Naive thymus-derived CD4-positive, alpha-beta T cell (primary cell): Measurements from ENCODE around the gene UGT1A4. TPM values are rescaled to one million over a fixed set of nuclear protein-coding genes. Genes with fewer than 3 reads are reported as not detected.

Experiments used
- ATAC-seq: fragments of 150-1000 bp; cut with Tn5 transposase; 2 replicates; pipeline ENCODE4 v1.10.0; 2021; ENCODE audit warnings: mild to moderate bottlenecking, moderate library complexity
- CTCF ChIA-PET: fragments of 350-600 bp; sonication (Branson Sonifier 250); formaldehyde crosslinking; loops from one replicate; lab custom pipeline; 2021; ENCODE audit warnings: antibody characterized with exemption; lab: Charles Lee
- POLR2A ChIA-PET: fragments of 350-600 bp; sonication (Branson Sonifier 250); formaldehyde crosslinking; loops from one replicate; lab custom pipeline; 2021; ENCODE audit warnings: antibody characterized with exemption, inconsistent platforms; lab: Charles Lee
- DNase-seq, 9 donors: peaks; one replicate each; pipeline versions ENCODE4 v3.0.0 to v3.0.0-alpha.2; 2020 to 2022; ENCODE audit warnings: mixed read lengths in 1 of 9
- H3K27ac ChIP-seq: one replicate; pipeline ENCODE4 v1.7.0; 2013; ENCODE audit warnings: mild to moderate bottlenecking, low read depth, low read length, moderate library complexity
- H3K27me3 ChIP-seq, 2 donors: one replicate each; pipeline ENCODE4 v1.7.0; 2013; ENCODE audit warnings: low read length in 2 of 2, mild to moderate bottlenecking in 2 of 2, moderate library complexity in 2 of 2; ENCODE audit not compliant: control insufficient read depth in 2 of 2, insufficient read depth in 2 of 2
- H3K36me3 ChIP-seq, 3 experiments: 1 replicate in 2 of 3; 2 replicates in 1 of 3; pipeline ENCODE4 v1.7.0; 2013; ENCODE audit warnings: low read length in 3 of 3, mild to moderate bottlenecking in 3 of 3, moderate library complexity in 1 of 3; ENCODE audit not compliant: insufficient read depth in 3 of 3, control insufficient read depth in 2 of 3
- H3K4me1 ChIP-seq, 2 donors: one replicate each; pipeline ENCODE4 v1.7.0; 2013; ENCODE audit warnings: low read length in 2 of 2, mild to moderate bottlenecking in 2 of 2, moderate library complexity in 1 of 2; ENCODE audit not compliant: control insufficient read depth in 2 of 2, insufficient read depth in 2 of 2
- H3K4me3 ChIP-seq: 2 replicates; pipeline ENCODE4 v1.7.0; 2013; ENCODE audit warnings: mild to moderate bottlenecking, low read length
- H3K9me3 ChIP-seq, 3 experiments: 1 replicate in 2 of 3; 2 replicates in 1 of 3; pipeline ENCODE4 v1.7.0; 2013; ENCODE audit warnings: low read length in 3 of 3; ENCODE audit not compliant: control insufficient read depth in 2 of 3
- H3K27ac Mint-ChIP-seq, 9 donors: one replicate each; pipeline ENCODE4 v1.8.0; 2020 to 2022; ENCODE audit warnings: mixed read lengths in 9 of 9, mild to moderate bottlenecking in 8 of 9, moderate library complexity in 5 of 9, inconsistent platforms in 2 of 9
- H3K27me3 Mint-ChIP-seq, 5 donors: one replicate each; pipeline ENCODE4 v1.8.0; 2021 to 2022; ENCODE audit warnings: mixed read lengths in 5 of 5, mild to moderate bottlenecking in 1 of 5
- H3K36me3 Mint-ChIP-seq, 5 donors: one replicate each; pipeline ENCODE4 v1.8.0; 2020 to 2022; ENCODE audit warnings: mixed read lengths in 5 of 5, mild to moderate bottlenecking in 3 of 5, inconsistent platforms in 1 of 5
- H3K4me1 Mint-ChIP-seq, 7 donors: one replicate each; pipeline ENCODE4 v1.8.0; 2020 to 2022; ENCODE audit warnings: mixed read lengths in 7 of 7, mild to moderate bottlenecking in 3 of 7, inconsistent platforms in 1 of 7
- H3K4me3 Mint-ChIP-seq, 10 donors: one replicate each; pipeline ENCODE4 v1.8.0; 2020 to 2022; ENCODE audit warnings: mild to moderate bottlenecking in 10 of 10, mixed read lengths in 10 of 10, moderate library complexity in 6 of 10, inconsistent platforms in 2 of 10
- H3K9me3 Mint-ChIP-seq, 11 donors: one replicate each; pipeline ENCODE4 v1.8.0; 2020 to 2022; ENCODE audit warnings: mixed read lengths in 11 of 11, mild to moderate bottlenecking in 4 of 11, inconsistent platforms in 1 of 11, moderate library complexity in 1 of 11
- intact Hi-C, 2 donors: fragments of 100-400 bp; cut with micrococcal nuclease; formaldehyde crosslinking; loops; one replicate each; pipeline ENCODE4 v1.15.1; 2023
- polyA plus RNA-seq, 2 donors: library from polyadenylated mRNA; unstranded; fragments of 300-500 nt; fragmentation: Illumina TruSeq; gene quantifications; one replicate each; pipeline ENCODE4 v1.2.3, GENCODE V29; 2021
- total RNA-seq, 6 experiments: library from RNA in 5 of 6; stranded (reverse) in 5 of 6; gene quantifications; 1 replicate in 5 of 6; 2 replicates in 1 of 6; pipeline ENCODE4 v1.2.3 and lab custom pipeline; 2021 to 2026

Gene UGT1A4
- total and polyA plus RNA-seq, 7 experiments from 2014 or later: not detected

GRCh38 chr2:233676046-233676445 is 42.5 kb upstream of the UGT1A4 start:
- H3K27ac Mint-ChIP-seq: no peak overlapping the region

GRCh38 chr2:233679196-233679595 is 39.3 kb upstream of the UGT1A4 start:
- Histone ChIP-seq H3K4me1 (no peaks in the 10 kb centered on the region), H3K36me3 (no peaks in the 10 kb centered on the region), H3K9me3 (no peaks in the 10 kb centered on the region), H3K27me3 (no peaks in the 10 kb centered on the region), H3K4me3 (no peak overlapping the region), H3K27ac (no peak overlapping the region)
- H3K27ac Mint-ChIP-seq: no peak overlapping the region
- DNase-seq: no peak
- no peaks in the 10 kb centered on the region for H3K4me1 Mint-ChIP-seq
- ChIA-PET CTCF (no interaction called here), POLR2A (no interaction called here)
- H3K36me3 Mint-ChIP-seq: no peaks in the 10 kb centered on the region
- peaks cover 0 to 1% (median 0%) of the 10 kb centered on the region in 11 donors for H3K9me3 Mint-ChIP-seq
- intact Hi-C loops: no loop called here
- no peak for ATAC-seq
- no peak overlapping the region for H3K4me3 Mint-ChIP-seq
- H3K27me3 Mint-ChIP-seq: peaks cover 9 to 31% (median 19%) of the 10 kb centered on the region in 5 donors

More at GRCh38 chr2:233676046-233676445, 42.5 kb upstream of the UGT1A4 start:
- peaks cover 0 to 2% (median 0%) of the 10 kb centered on the region in 11 donors for H3K9me3 Mint-ChIP-seq
- Histone ChIP-seq H3K27ac (no peak overlapping the region), H3K4me1 (no peaks in the 10 kb centered on the region), H3K36me3 (no peaks in the 10 kb centered on the region), H3K4me3 (no peak overlapping the region), H3K27me3 (no peaks in the 10 kb centered on the region), H3K9me3 (no peaks in the 10 kb centered on the region)
- CTCF ChIA-PET: no interaction called here
- no peaks in the 10 kb centered on the region for H3K4me1 Mint-ChIP-seq
- POLR2A ChIA-PET: no interaction called here
- intact Hi-C loops: no loop called here
- ATAC-seq (no peak), DNase-seq (no peak)
- peaks cover 20 to 50% (median 28%) of the 10 kb centered on the region in 5 donors for H3K27me3 Mint-ChIP-seq
- no peak overlapping the region for H3K4me3 Mint-ChIP-seq
- H3K36me3 Mint-ChIP-seq: no peaks in the 10 kb centered on the region

GRCh38 chr2:233680361-233681045 is 38.0 kb upstream of the UGT1A4 start:
- Mint-ChIP-seq H3K27ac (no peak overlapping the region), H3K36me3 (no peaks in the 10 kb centered on the region), H3K4me1 (no peaks in the 10 kb centered on the region), H3K4me3 (no peak overlapping the region), H3K27me3 (peaks cover 9 to 31% (median 22%) of the 10 kb centered on the region in 5 donors), H3K9me3 (peaks cover 0 to 1% (median 0%) of the 10 kb centered on the region in 11 donors)
- ChIA-PET POLR2A (interaction anchor here (0.7 kb wide), 1 partner anchor 9 kb away, joined by 3 read pairs; the partner anchor contains the start of gene UGT1A9), CTCF (no interaction called here)
- Histone ChIP-seq H3K4me1 (no peaks in the 10 kb centered on the region), H3K4me3 (no peak overlapping the region), H3K27ac (no peak overlapping the region), H3K27me3 (no peaks in the 10 kb centered on the region), H3K9me3 (no peaks in the 10 kb centered on the region), H3K36me3 (no peaks in the 10 kb centered on the region)
- ATAC-seq (no peak), DNase-seq (no peak)
- intact Hi-C loops: no loop called here

GRCh38 chr2:233681521-233682099 is 36.9 kb upstream of the UGT1A4 start, which contains the start of gene UGT1A7:
UGT1A7 (plus strand) TSS chr2:233681901; CDS start chr2:233681938, 37 bp downstream.
- H3K4me3 Mint-ChIP-seq: no peak within 1 kb of the TSS
- H3K9me3 ChIP-seq: no peaks in the 10 kb centered on the region
- H3K27me3 Mint-ChIP-seq: peaks cover 11 to 26% (median 19%) of the 10 kb centered on the region in 5 donors
- intact Hi-C loops: no loop called here
- ATAC-seq (no peak), DNase-seq (no peak)
- no peaks in the 10 kb centered on the region for H3K9me3 Mint-ChIP-seq
- H3K4me3 ChIP-seq: no peak within 1 kb of the TSS
- H3K36me3 Mint-ChIP-seq: no peaks in the 10 kb centered on the region
- H3K27ac Mint-ChIP-seq: no peak within 1 kb of the TSS
- H3K27me3 ChIP-seq: no peaks in the 10 kb centered on the region
- no peaks in the 10 kb centered on the region for H3K4me1 ChIP-seq
- no peak within 1 kb of the TSS for H3K27ac ChIP-seq
- no peaks in the 10 kb centered on the region for H3K36me3 ChIP-seq
- H3K4me1 Mint-ChIP-seq: no peaks in the 10 kb centered on the region
- ChIA-PET CTCF (no interaction called here), POLR2A (no interaction called here)

GRCh38 chr2:233684640-233685039 is 33.9 kb upstream of the UGT1A4 start:
- H3K27me3 ChIP-seq: no peaks in the 10 kb centered on the region
- DNase-seq: no peak
- H3K27ac ChIP-seq: no peak overlapping the region
- Mint-ChIP-seq H3K4me1 (no peaks in the 10 kb centered on the region), H3K27me3 (peaks cover 6 to 20% (median 9%) of the 10 kb centered on the region in 5 donors), H3K9me3 (peaks cover 0 to 2% (median 0%) of the 10 kb centered on the region in 11 donors), H3K27ac (no peak overlapping the region), H3K4me3 (no peak overlapping the region), H3K36me3 (peaks cover 0 to 4% (median 0%) of the 10 kb centered on the region in 5 donors)
- ChIA-PET POLR2A (no interaction called here), CTCF (interaction anchor here (0.6 kb wide), 1 partner anchor 48 kb away, joined by 6 read pairs; no protein-coding TSS in a partner anchor)
- H3K9me3 ChIP-seq: no peaks in the 10 kb centered on the region
- no peaks in the 10 kb centered on the region for H3K4me1 ChIP-seq
- intact Hi-C loops: no loop called here
- ATAC-seq: no peak
- no peak overlapping the region for H3K4me3 ChIP-seq
- H3K36me3 ChIP-seq: no peaks in the 10 kb centered on the region

GRCh38 chr2:233686928-233687327 is 31.6 kb upstream of the UGT1A4 start:
- intact Hi-C loops: no loop called here
- CTCF ChIA-PET: no interaction called here
- peak; percentile 64 for ATAC-seq

More at GRCh38 chr2:233686928-233687327, 31.6 kb upstream of the UGT1A4 start:
- Histone ChIP-seq H3K27me3 (no peaks in the 10 kb centered on the region), H3K9me3 (no peaks in the 10 kb centered on the region), H3K27ac (no peak overlapping the region), H3K4me1 (no peaks in the 10 kb centered on the region), H3K4me3 (no peak overlapping the region), H3K36me3 (no peaks in the 10 kb centered on the region)
- H3K36me3 Mint-ChIP-seq: peaks cover 0 to 4% (median 0%) of the 10 kb centered on the region in 5 donors
- DNase-seq: no peak
- H3K27me3 Mint-ChIP-seq: peaks cover 4 to 20% (median 6%) of the 10 kb centered on the region in 5 donors
- no peak overlapping the region for H3K4me3 Mint-ChIP-seq
- POLR2A ChIA-PET: no interaction called here
- peaks cover 0 to 2% (median 0%) of the 10 kb centered on the region in 11 donors for H3K9me3 Mint-ChIP-seq
- no peak overlapping the region for H3K27ac Mint-ChIP-seq
- no peaks in the 10 kb centered on the region for H3K4me1 Mint-ChIP-seq
